Fibroblast of the aortic adventitia (primary cell): ENCODE data around the gene GID8. TPM values are rescaled to one million over a fixed set of nuclear protein-coding genes. Genes with fewer than 3 reads are reported as not detected.

Source experiments
- DNase-seq: peaks from one replicate; pipeline ENCODE4 v3.0.0-alpha.2; 2010; ENCODE audit warnings: low read depth
- H3K4me3 ChIP-seq: 2 replicates; pipeline ENCODE4 v1.5.1; 2011; ENCODE audit warnings: low read depth, mild to moderate bottlenecking, control low read depth, low read length, moderate library complexity
- total RNA-seq: library from RNA; depleted of rRNA; stranded (reverse); fragments of >200 nt; gene quantifications from 2 replicates; pipeline ENCODE4 v1.2.3, GENCODE V29; 2012; ENCODE audit warnings: low replicate concordance
- TF ChIP-seq, protein P1 (sequence below): IDR thresholded peaks from 2 replicates; pipeline ENCODE4 v1.5.1; 2011; ENCODE audit warnings: mild to moderate bottlenecking, low read length, control low read depth, inconsistent platforms; ENCODE audit not compliant: insufficient read depth

Gene GID8
- total RNA-seq, 1 donor: 35.4 TPM

DNA sequence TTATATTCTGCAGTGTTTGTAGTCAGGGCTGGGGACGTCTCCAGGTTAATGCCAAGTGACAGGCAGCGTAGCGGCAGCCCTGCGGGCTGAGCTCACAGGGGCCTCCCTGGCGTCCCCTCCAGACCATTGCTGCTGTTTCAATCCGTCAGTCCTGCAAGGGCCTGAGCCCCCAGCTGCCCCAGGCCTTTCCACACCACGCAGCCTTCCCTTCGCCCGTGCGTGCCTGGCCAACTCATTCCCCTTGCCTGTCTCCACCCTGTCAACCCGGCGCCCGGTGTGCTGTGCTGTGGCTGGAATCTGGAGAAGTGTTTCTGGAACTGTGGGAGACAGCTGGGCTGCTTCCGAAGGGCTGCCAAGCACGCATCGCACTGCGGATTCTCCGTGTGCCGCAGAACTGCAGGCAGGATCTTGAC lies 56.9 kb downstream of the GID8 start:
- DNase-seq: no peak
- H3K4me3 ChIP-seq: no peak overlapping the region
- TF ChIP-seq, protein P1, sequence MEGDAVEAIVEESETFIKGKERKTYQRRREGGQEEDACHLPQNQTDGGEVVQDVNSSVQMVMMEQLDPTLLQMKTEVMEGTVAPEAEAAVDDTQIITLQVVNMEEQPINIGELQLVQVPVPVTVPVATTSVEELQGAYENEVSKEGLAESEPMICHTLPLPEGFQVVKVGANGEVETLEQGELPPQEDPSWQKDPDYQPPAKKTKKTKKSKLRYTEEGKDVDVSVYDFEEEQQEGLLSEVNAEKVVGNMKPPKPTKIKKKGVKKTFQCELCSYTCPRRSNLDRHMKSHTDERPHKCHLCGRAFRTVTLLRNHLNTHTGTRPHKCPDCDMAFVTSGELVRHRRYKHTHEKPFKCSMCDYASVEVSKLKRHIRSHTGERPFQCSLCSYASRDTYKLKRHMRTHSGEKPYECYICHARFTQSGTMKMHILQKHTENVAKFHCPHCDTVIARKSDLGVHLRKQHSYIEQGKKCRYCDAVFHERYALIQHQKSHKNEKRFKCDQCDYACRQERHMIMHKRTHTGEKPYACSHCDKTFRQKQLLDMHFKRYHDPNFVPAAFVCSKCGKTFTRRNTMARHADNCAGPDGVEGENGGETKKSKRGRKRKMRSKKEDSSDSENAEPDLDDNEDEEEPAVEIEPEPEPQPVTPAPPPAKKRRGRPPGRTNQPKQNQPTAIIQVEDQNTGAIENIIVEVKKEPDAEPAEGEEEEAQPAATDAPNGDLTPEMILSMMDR: no peak

DNA sequence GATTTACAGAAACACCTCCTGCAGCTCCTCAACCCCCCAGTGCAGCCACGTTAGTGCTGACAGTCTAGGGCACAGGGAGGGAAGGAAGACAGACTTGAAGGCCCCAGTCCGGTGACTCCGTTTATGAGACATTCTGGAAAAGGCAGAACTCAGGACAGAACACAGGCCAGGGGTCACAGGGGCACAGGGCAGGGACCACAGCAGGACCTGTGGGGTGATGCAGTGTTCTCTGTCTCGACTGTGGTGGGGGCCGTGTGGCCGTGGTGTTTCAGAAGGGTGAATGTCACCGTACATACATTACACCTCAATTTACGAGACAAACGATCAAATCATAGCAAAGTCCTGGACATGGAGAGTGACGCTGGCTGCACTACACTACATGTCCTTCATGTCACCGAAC lies 57.5 kb downstream of the GID8 start:
- TF ChIP-seq, protein P1: no peak
- no peak overlapping the region for H3K4me3 ChIP-seq
- DNase-seq: no peak

DNA sequence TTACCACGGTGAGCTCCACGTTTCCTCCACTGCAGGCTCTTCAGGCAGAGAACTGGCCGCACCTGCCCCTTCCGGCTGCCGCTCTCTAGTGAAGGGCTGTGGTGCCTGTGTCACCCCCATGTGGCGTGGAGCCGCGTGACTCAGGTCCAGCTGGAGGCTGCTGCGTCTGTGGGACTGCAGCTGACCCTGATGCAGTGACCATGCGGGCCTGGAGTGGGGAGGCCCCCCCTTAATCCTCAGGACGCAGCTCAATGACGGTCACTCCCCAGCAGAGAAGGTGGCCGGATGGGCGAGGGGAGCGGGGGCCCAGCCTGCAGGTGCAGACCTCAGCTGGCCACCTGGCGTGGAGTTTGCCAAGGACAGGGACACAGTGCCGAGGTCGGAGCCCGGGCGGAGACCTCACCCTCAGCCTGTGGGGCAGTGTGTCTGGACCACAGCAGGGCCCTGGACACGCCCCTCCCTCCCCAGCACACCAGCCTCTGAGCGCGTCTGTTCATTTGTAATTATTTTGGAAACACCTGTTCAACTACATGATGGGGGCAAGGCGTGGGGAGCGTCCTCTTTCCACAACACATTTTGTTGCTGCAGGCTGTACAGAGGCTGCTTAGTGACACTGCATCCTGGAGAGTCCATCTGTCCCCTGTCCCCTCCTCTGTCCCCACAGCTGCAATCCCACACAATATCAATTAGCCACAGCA lies 58.1 kb downstream of the GID8 start:
- TF ChIP-seq, protein P1: no peak
- H3K4me3 ChIP-seq: no peak overlapping the region
- no peak for DNase-seq

DNA sequence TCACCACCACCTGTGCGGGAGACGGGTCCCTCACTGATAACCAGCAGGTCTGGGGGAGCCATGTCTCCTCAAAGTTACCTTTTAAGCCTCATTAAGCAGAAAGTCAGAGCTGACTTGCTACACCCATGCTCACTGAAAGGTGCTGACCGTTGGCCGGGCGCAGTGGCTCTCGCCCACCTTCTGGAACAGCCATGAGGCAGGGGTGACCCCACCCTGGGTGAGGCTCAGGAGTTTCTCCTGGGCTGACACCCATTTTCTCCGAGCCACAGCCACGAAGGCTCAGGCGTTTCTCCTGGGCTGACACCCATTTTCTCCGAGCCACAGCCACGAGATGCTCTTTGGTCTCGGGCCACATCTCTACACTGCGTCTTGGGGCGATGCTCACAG lies 58.6 kb downstream of the GID8 start:
- TF ChIP-seq, protein P1: no peak
- no peak overlapping the region for H3K4me3 ChIP-seq
- DNase-seq: no peak

DNA sequence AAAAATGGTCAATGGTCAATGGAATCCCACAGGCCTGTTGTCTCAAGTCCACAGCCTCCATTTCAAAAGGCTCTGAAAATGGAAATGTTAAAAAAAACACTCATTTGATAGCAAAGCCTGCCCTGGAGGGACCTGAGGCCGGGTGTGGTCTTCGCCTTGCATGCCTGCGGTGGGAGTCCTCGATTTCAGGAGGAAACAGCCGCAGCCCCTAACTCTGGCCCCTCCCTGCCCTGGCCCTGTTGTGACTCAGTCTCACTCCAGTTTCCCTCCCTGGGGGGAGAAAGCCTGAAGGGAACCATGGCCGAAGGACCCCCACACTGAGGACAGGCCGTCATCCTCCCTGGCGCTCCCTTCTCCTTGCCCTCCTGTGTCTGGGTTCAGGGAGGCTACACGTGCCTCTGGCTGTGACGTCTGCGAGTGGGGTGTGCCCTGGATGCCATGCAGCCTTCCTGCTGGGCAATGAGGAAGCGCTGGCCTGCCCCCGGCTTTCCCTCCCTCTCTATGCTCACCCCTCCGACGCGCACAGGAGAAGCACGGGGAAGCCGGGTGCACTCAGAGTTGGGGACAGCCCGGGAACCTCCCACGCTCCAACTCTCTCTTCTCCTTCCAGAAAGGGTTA lies 59.6 kb downstream of the GID8 start:
- no peak for DNase-seq
- TF ChIP-seq, protein P1: no peak
- no peak overlapping the region for H3K4me3 ChIP-seq

Other genes starting within 250 kb of the GID8 start
- 8.0 TPM in 1 of 2 replicates, not detected in the other for gene NTSR1, start 229.3 kb upstream of the GID8 start, total RNA-seq
- 16.8 and 21.7 TPM in 2 replicates for gene MRGBP, start 141.7 kb upstream of the GID8 start, total RNA-seq
- 31.0 and 46.4 TPM in 2 replicates for gene OGFR, start 133.3 kb upstream of the GID8 start, total RNA-seq
- gene COL9A3, start 121.1 kb upstream of the GID8 start, total RNA-seq: 0.36 and 0.98 TPM in 2 replicates
- gene TCFL5, start 76.3 kb upstream of the GID8 start, total RNA-seq: 23.7 and 27.9 TPM in 2 replicates
- 48.4 TPM in 2 replicates for gene DIDO1, start 11.6 kb upstream of the GID8 start, total RNA-seq
- 0.41 and 2.0 TPM in 2 replicates for gene SLC17A9, start 14.6 kb downstream of the GID8 start, total RNA-seq
- gene BHLHE23, start 68.8 kb downstream of the GID8 start, total RNA-seq: not detected in 2 replicates